COR-L47 (cell line): ENCODE measurements around the gene MAL.

Source experiments
- DNase-seq: peaks from one replicate; lab custom pipeline; 2025; lab: John Stamatoyannopoulos, UW

The MAL gene

DNA sequence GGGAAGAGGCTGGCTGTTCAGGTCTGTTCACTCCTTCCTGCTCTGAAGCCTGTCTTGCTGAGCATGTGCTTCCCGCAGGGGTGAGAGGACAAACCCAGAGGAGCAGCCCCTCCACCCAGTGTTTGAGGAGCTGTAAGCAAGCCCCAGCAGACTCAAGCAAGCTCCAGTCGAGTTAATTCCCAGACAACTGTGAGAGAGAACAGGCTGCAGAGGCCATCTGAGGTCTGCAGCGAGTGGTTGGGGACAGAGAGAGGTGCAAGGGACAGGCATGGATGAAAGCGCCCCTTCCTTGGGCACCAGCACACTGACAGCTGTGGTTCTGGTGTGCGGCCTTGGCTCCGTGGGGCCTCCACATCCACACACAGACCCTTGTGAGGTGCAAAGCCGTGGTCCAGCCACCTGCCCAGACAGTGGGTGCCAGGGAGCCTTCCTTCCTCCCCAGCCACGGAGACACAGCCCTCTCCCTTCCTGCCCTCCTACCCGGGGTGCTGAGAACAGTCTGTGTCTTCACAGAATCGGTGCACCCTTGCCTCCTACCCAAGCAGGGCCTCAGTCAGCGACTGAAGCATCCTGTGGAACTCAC lies 36.2 kb downstream of the MAL start:
- DNase-seq = no peak

- DNase-seq = no peak
Measured at GRCh38 chr2:95062242-95063085, 37.0 kb downstream of the MAL start.

DNA sequence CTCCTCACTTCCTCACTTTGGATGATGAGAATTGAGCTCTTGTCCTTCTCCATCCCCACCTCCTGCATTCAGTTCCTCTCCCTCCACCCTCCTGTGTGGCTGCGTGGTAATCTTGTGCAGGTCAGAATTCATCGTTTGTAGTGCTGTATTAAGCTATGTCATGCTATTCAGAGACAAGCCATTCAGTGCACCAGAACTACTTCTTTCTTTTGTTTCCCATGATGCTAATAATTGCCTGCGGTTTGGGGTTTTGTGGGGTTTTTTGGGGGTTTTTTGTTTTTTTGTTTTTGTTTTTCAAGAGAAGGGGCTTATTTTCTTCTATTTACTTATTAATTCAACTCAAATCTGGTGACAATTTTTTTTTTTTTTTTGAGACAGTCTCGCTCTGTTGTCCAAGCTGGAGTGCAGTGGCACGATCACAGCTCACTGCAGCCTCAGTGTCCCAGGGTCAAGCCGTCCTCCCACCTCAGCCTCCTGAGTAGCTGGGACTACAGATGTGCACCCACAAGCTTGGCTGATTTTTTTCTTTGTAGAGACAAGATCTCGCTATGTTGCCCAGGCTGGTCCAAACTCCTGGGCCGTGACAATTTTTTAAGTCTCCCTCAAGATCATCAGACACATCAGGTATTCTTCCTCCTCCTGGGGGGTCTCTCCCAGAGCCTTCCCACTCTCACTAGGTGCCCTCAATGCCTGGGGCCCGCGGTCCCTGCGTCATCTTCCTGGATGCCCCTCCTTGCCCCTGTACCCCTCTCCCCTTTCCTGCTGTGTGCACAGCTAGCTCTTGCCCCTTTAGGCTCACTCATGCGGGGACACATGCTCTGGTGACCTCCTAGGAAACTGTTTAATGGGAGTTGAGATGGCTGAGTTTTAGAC lies 37.8 kb downstream of the MAL start:
- no peak for DNase-seq

DNA sequence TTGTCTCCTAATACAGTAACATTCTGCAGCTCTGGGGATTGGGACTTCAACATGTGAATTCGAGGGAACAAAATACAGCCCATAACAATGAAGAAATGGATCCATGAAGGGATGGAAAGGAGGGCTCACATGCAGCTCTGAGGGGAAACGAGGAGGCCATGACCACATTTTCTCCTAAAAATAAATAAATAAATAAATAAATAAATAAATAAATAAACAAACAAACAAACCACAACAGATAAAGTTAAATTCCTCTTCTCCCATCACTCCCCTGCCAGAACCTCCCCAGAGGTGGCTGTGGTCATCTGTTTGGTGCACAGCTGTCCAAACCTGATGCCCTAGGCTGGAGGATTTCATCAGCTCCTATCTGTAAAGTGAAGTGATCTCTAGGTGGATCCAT lies 42.7 kb downstream of the MAL start:
- DNase-seq = no peak

- no peak for DNase-seq
Measured at GRCh38 chr2:95069465-95069864, 44.0 kb downstream of the MAL start.

DNA sequence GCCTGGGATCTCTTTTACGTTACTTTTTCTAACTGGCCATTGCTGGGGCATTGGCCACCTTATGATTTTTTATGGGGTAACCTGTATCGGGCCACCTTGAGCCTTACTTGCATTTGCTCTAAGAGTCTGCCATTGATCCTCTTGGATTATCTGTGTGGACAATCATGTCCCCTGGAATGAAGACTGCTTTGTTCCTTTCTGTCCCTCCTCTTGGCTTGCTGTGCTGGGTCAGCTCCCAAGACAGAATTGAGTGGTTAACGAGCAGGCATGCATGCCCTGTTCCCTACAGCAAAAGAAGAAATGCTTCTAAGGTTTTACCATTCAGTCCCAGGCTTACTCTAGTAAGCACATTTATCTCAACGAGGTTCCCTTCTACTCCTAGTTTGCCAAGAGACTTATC lies 46.3 kb downstream of the MAL start:
- DNase-seq = no peak

DNA sequence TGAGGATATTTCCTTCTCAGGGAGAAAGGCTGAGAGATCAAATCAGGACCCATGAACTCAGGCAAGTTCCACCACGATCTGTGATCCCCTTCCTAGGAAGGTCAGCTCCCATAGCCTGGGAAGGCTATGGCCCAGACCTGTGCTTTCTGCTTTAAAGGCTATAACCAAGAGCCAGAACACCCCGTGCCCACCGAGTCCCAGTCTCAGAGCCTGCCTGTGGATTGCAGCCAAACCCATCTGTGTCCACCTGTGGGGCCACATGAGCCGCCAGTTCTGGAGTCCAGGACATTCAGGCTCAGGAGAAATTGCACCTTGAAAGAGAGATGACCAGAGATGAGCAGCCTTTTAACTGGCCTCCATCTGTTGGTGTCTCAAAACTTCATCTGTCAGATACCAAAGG lies 46.9 kb downstream of the MAL start:
- no peak for DNase-seq

GRCh38 chr2:95073856-95074662 lies 48.6 kb downstream of the MAL start:
- no peak for DNase-seq

GRCh38 chr2:95074663-95075439 lies 49.3 kb downstream of the MAL start:
- DNase-seq = no peak

GRCh38 chr2:95075440-95076132 lies 50.1 kb downstream of the MAL start:
- DNase-seq = no peak

DNA sequence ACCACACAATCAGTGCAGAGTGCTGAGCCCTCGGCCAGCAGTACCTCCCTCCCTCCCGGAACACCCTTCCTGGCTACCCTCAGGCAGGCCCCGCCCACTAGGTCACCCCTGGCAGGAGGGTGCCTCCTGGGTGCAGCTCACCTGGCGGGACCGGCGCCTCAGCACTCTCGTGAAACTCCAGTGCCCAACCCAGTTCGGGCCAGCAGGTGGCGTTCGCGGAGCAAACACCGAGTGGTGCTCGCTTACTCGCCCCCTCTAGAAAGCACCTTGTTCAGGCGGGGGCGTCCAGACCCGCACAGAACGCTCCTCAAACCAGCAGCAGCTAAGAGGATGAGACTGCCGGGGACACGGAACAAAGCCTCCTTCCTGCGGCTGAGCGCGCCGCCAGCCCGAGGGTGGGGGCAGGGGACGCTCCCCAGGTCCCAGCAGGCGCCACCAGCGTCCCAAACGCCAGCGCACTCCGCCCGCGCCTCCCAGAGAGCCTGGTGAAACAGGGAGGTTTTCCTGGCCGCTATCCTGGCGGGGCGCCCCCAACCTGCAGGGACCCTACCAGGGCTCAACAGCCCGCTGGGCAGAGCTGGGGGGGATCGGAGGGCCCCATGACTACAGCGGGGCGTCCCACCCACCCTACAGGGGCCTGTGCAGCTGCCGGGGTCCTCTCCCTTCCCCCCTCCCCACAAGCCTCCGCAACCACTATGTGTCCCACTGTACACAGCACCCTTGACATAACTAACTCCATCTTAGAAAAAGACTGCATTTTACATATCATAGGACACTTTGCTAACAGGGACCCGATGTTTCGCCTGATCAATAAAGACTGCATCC lies 51.4 kb downstream of the MAL start:
- peak; percentile 88 for DNase-seq

- DNase-seq = no peak
Measured at GRCh38 chr2:95077530-95077825, 52.0 kb downstream of the MAL start.

GRCh38 chr2:95077861-95078603 lies 52.5 kb downstream of the MAL start:
- no peak for DNase-seq

GRCh38 chr2:95079199-95079683 lies 53.7 kb downstream of the MAL start:
- no peak for DNase-seq

DNA sequence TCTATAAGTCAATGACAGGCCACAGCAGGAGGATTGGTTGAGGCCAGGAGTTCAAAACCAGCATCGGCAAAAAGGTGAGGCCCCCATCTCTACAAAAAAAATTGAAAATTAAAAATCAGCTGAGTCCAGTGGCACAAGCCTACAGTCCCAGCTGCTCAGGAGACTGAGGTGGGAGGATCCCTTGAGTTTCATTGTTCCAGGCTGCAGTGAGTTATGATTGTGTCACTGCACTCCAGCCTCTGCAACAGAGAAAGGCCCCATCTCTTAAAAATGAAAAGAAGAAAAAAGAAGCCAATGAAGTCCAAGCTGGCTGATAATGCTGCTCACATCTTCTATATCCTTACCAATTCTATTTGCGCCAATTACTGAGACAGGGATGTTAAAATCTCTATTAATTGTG lies 57.0 kb downstream of the MAL start:
- DNase-seq = no peak

DNA sequence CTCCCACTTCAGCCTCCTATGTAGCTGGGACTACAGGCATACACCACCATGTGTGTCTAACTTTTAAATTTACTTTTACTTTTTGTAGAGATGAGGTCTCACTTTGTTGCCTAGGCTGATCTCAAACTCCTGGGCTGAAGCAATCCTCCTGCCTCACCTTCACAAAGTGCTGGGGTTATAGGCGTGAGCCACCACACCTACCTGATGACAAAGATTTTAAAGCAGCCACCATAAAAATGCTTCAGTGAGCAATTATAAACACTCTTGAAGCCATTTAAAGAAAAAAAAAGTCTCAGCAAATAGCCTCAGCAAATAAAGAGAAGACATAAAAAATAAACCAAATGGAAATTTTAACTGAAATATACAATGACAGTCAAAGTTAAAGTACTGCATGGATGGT lies 60.5 kb downstream of the MAL start:
- no peak for DNase-seq

DNA sequence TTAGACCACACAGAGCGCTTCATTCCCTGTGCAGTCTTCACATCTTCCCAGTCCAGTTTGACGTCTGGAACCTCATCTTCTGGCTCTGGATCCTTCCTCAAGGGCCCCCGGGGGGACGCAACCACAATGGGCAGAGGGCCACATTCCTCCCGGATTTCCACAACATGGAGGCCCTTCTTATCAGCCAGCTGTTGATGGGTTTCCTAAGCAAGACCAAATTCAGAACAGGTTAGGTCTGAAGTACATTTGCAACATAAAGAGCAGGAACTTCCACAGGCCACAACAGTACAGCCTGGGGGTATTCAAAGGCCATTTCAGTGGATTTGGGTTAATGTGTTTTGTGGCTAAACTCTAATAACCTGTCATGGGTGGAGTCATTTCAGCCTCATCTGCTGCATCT lies 61.9 kb downstream of the MAL start:
- DNase-seq = no peak

DNA sequence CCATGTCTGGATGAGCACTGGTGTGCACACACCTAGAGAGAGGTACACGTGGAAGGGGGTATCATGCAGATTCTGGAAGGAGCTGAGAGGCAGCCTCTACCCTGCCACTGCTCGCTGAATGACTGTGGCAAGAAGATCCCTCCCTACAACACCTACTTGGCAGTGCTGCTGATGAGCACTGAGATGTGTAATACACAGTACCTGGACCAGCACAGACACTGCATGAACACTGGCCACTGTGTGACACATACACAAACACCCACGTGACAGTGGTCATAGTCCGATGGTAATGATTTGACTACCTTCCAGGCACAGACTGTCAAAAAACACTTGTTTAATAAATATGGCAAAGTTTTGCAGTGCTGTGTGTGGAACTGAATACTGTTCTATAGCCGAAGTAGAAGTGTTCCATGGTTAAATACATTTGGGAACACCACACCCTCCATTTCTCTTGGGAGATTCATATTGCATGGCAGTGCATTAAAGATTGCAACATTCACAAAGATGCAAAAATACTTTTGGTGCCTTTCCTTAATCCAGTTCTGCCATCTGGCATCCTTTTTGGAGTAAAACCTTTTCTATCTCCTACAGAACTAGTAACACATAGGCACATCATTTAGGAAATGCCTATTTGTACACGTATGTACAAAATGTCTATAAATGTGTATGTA lies 66.5 kb downstream of the MAL start:
- no peak for DNase-seq
